GM12878 (cell line): Measurements from ENCODE around the gene OTOGL.

ENCODE experiments used
- BACH1 ChIP-seq: fragments of 450-650 bp; IDR thresholded peaks from 2 replicates; pipeline ENCODE4 v1.6.1; 2017; ENCODE audit warnings: mild to moderate bottlenecking, borderline replicate concordance
- EP300 ChIP-seq, 2 experiments: fragments of 150-350 bp in 1 of 2; IDR thresholded peaks; 2 replicates each; pipeline ENCODE4 v1.6.1; 2011 to 2012; ENCODE audit warnings: low read depth in 2 of 2, low read length in 2 of 2, borderline replicate concordance in 1 of 2, improper control_type of control experiment in 1 of 2, inconsistent platforms in 1 of 2; ENCODE audit not compliant: control insufficient read depth in 1 of 2
- EZH2 ChIP-seq: IDR thresholded peaks from 2 replicates; pipeline ENCODE4 v1.6.1; 2012; ENCODE audit warnings: low read depth, mild to moderate bottlenecking, control low read depth, inconsistent platforms, low read length, borderline replicate concordance; ENCODE audit not compliant: control insufficient read depth
- FOXM1 ChIP-seq: IDR thresholded peaks from 2 replicates; pipeline ENCODE4 v1.6.1; 2012; ENCODE audit warnings: low read depth, mild to moderate bottlenecking, inconsistent platforms, low read length, moderate library complexity
- MTA2 ChIP-seq: fragments of 450-650 bp; IDR thresholded peaks from 2 replicates; pipeline ENCODE4 v1.6.1; 2016; ENCODE audit warnings: low read depth, mild to moderate bottlenecking, moderate library complexity
- NRF1 ChIP-seq: conservative IDR thresholded peaks from 2 replicates; pipeline ENCODE4 v1.6.1; 2011; ENCODE audit warnings: mild to moderate bottlenecking, low read depth, low read length, improper control_type of control experiment
- PML ChIP-seq: IDR thresholded peaks from 2 replicates; pipeline ENCODE4 v1.6.1; 2012; ENCODE audit warnings: low read length, inconsistent platforms
- POU2F2 ChIP-seq: IDR thresholded peaks from 3 replicates; pipeline ENCODE4 v1.6.1; 2011; ENCODE audit warnings: low read depth, mild to moderate bottlenecking, low read length, borderline replicate concordance
- RBBP5 ChIP-seq: fragments of 200-600 bp; sonication (generic); conservative IDR thresholded peaks from 2 replicates; pipeline ENCODE4 v1.6.1; 2016
- TBL1XR1 ChIP-seq: IDR thresholded peaks from 2 replicates; pipeline ENCODE4 v1.6.1; 2012; ENCODE audit warnings: low read depth, low read length, improper control_type of control experiment
- YBX1 ChIP-seq: fragments of 450-650 bp; IDR thresholded peaks from 2 replicates; pipeline ENCODE4 v1.6.1; 2016; ENCODE audit warnings: antibody characterized with exemption
- ZNF274 ChIP-seq: IDR thresholded peaks from one replicate; pipeline ENCODE4 v1.8.0; 2011; ENCODE audit not compliant: insufficient read length, insufficient read depth
- ZZZ3 ChIP-seq: IDR thresholded peaks from 2 replicates; pipeline ENCODE4 v1.6.1; 2011; ENCODE audit warnings: low read depth; ENCODE audit not compliant: control insufficient read depth, insufficient read length
- TF ChIP-seq, protein P1 (sequence below), 3 experiments: IDR thresholded peaks in 2 of 3; conservative IDR thresholded peaks in 1 of 3; 2 replicates each; pipeline ENCODE4 v1.5.1; 2011; ENCODE audit warnings: low read depth in 3 of 3, low read length in 3 of 3, mild to moderate bottlenecking in 3 of 3, control low read depth in 2 of 3, moderate library complexity in 2 of 3, inconsistent platforms in 1 of 3, mixed read lengths in 1 of 3; ENCODE audit not compliant: control insufficient read depth in 2 of 3, insufficient read depth in 1 of 3; ENCODE audit errors: extremely low read depth in 1 of 3

DNA sequence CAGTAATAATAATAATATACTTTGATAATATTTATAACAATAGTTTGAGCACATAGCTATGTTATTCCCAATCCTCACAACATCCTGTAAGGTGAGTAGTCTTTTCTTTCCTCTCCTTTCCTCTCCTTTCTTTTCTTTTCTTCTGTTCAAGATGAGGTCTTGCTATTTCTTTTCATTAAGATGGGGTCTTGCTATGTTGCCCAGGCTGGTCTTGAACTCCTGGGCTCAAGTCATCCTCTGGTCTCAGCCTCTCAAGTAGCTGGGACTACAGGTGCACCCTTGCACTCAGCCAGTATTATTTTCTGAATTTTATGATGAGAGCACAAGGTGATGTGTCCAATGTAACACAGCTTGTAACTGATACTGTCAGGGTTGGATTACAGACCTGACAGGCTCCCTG lies 134.6 kb downstream of the OTOGL start:
- TF ChIP-seq, protein P1, sequence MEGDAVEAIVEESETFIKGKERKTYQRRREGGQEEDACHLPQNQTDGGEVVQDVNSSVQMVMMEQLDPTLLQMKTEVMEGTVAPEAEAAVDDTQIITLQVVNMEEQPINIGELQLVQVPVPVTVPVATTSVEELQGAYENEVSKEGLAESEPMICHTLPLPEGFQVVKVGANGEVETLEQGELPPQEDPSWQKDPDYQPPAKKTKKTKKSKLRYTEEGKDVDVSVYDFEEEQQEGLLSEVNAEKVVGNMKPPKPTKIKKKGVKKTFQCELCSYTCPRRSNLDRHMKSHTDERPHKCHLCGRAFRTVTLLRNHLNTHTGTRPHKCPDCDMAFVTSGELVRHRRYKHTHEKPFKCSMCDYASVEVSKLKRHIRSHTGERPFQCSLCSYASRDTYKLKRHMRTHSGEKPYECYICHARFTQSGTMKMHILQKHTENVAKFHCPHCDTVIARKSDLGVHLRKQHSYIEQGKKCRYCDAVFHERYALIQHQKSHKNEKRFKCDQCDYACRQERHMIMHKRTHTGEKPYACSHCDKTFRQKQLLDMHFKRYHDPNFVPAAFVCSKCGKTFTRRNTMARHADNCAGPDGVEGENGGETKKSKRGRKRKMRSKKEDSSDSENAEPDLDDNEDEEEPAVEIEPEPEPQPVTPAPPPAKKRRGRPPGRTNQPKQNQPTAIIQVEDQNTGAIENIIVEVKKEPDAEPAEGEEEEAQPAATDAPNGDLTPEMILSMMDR (IDR thresholded peaks at IDR 0.05 in 2 of 3, conservative IDR thresholded peaks at IDR 0.05 in 1 of 3; ENCODE audit: control insufficient read depth in 2 of 3, extremely low read depth in 1 of 3, insufficient read depth in 1 of 3, low read depth in 3 of 3, low read length in 3 of 3), result no peak
- TF ChIP-seq EP300 (IDR thresholded peaks at IDR 0.05; ENCODE audit: borderline replicate concordance in 1 of 2, control insufficient read depth in 1 of 2, low read depth in 2 of 2, low read length in 2 of 2) (no peak), ZNF274 (no peak), RBBP5 (no peak), YBX1 (no peak), EZH2 (no peak), POU2F2 (no peak), FOXM1 (no peak), BACH1 (no peak), MTA2 (no peak), ZZZ3 (no peak), TBL1XR1 (no peak), NRF1 (no peak), PML (no peak)
